ENCODE results near the gene RBP7.

RBP7 gene

DNA sequence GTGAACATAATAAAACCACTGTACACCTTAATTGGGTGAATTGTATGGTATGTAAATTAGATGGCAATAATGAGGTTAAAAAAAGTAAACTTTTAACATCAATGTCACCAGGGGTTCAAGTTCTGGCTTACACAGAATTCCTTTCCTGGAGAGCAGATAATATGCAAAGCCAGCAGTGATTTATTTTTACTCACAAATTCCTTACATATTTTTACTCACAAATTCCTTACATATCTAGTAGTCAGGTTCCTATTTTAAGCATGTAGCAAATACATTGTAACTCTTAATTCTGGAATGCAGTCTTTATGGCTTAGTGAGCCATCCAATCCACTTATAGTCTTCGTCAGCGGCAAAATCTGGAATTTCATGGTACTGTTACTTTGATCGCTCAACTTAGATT is 34.4 kb downstream of the RBP7 start:
- no peak for DNase-seq (ENCODE audit: low read depth)

DNA sequence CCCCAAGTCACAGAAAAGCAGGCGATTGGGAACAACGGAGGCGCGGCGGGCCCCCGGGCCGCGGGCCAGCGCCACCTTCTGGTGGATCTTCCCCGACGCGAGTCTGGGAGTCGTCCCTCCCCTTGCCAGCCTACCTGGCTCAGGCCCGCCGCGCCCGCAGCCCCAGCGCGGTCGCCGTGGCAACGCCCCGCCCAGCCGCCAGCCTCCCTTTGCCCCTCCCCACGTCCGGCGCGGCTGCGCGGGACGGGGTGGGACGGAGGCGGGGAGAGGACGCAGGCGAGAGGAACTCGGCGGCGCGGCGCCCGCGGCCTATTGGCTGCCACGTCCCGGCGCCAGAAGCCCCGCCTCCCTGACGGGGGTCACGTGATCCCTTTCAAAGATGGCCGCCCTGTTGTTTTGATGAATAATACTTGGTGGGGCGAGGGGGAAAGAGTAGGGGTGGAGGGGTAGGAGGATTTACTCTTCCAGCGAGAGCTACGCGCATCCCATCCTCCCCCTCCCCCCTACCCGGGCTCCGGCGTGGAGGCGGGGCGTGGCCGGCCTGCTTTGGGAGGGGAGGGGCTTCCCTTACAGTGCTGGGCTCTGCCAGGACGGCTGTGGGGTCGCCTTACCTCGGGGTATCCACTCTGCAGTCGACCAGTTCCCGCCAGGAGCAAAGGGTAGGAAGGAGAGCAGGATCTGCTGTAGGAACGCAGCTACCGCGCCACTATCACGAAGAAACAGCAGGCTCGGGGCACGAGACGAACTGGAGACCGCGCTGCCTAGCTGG is 35.7 kb downstream of the RBP7 start, which contains the start of gene UBE4B:
Gene UBE4B (plus strand): TSS at position 369 of the 769 bp plus-strand sequence. CDS start 713 bp downstream, outside the sequence.
- peak; percentile 94 for DNase-seq (ENCODE audit: low read depth)

- no peak for DNase-seq (ENCODE audit: low read depth)
Measured at GRCh38 chr1:10033359-10033845, 36.4 kb downstream of the RBP7 start.

- no peak for DNase-seq (ENCODE audit: low read depth)
Measured at GRCh38 chr1:10042746-10043145, 45.7 kb downstream of the RBP7 start.

- DNase-seq (ENCODE audit: low read depth) = no peak
Measured at GRCh38 chr1:10045480-10046355, 48.7 kb downstream of the RBP7 start.

- DNase-seq (ENCODE audit: low read depth) = no peak
Measured at GRCh38 chr1:10046356-10047085, 49.5 kb downstream of the RBP7 start.

- no peak for DNase-seq (ENCODE audit: low read depth)
Measured at GRCh38 chr1:10048601-10049000, 51.6 kb downstream of the RBP7 start.

- no peak for DNase-seq (ENCODE audit: low read depth)
Measured at GRCh38 chr1:10050611-10051010, 53.6 kb downstream of the RBP7 start.

DNA sequence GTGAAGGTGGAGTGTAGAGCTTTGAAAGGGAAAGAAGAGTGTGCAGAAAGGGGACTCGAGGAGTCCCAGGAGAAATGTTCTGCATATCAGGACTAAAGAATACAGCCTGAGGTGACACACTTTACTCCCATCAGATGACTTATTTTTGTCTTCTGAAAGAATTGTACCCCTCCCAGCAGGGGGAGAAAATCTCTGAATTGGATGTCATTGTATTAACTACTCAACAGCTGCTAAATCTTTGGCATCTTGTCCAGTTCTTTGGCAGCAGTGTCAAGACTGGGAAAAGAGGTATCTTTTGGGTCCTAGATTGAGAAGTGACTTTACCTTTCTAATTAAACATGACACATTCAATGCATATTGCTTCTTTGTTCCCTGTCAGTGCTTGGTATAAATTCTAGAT is 54.6 kb downstream of the RBP7 start:
- DNase-seq (ENCODE audit: low read depth) = no peak

GRCh38 chr1:10052347-10052746 is 55.3 kb downstream of the RBP7 start:
- no peak for DNase-seq (ENCODE audit: low read depth)

DNA sequence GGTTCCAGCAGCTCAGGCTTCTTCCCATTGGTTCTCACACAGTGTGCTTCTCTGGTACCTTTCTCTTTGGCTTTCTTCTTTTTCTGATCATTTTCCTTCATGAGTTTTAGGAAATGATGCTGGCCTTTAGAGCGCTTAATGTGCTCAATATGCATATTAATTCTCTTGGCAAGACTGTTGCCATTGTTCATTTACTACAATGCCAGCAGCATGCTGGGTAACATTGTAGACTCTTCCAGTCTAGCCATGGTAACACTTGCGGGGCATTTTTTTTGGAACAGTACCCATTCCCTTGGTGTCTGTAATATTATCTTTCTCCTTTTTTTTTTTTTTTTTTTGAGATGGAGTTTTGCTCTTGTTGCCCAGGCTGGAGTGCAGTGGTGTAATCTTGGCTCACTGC is 57.4 kb downstream of the RBP7 start:
- no peak for DNase-seq (ENCODE audit: low read depth)

DNA sequence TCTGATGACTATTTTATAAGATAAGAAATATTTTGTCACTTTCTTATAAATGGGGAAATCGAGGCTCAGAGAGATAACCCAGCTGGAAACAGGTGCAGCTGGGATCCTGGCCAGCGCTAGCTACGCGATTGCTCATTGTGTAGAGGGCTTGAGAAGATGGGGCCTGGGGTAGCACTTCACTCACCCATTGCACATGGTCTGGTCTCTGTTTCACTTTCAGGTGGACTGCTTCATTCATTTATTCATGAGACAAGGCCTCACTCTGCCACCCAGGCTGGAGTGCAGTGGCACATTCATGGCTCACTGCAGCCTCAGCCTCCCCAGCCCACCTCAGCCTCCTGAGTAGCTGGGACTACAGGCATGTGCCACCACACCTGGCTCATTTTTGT is 59.6 kb downstream of the RBP7 start:
- no peak for DNase-seq (ENCODE audit: low read depth)

DNA sequence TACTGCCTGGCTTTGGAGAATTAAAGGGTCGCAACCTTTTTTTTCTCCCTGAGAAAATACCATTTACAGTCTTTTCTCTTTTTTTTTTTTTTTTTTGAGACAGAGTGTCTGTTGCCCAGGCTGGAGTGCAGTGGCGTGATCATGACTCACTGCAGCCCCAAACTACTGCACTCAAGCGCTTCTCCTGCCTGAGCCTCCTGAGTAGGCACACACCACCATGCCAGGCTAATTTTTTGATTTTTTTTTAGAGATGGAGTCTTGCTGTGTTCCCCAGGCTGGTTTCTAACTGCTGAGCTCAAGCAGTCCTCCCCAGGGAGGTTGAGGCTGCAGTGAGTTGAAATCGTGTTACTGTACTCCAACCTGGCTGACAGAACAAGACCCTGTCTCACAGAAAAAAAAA is 60.3 kb downstream of the RBP7 start:
- DNase-seq (ENCODE audit: low read depth) = no peak

DNA sequence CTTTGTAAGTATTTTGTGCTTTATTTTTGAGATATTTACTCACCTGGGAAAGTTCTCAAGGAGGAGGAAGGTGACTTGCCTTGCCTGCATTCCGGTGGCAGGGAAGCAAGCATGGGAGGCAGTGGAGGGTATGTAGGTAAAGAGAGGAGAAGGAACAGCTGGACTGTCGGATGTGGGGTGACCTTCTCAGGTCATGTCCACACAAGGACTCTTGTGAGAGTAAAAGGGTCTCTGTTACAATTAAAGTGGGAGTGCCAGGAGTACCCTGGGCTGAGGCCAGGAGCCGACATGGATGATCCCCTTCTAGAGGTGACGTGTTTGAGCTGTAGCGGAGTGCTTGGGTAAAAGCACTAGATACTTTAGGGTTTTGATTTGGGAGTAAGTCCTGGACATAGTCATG is 60.8 kb downstream of the RBP7 start:
- no peak for DNase-seq (ENCODE audit: low read depth)

DNA sequence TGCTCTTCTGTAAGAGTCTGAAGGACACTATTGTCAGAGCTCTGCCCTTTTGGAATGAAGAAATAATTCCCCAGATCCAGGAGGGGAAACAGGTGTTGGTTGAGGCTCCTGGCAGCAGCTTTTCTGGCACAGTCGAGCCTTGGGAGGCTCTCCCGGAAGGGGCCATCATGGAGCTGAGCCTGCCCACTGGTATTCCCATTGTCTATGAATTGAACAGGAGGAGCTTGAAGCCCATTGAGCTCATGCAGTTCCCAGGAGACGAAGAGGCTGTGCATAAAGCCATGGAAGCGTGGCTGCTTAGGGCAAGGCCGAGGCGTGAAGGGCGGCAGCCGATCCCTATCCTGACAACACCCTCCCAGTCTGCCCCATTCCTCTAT is 62.3 kb downstream of the RBP7 start:
- no peak for DNase-seq (ENCODE audit: low read depth)

GRCh38 chr1:10060311-10061100 is 63.5 kb downstream of the RBP7 start:
- DNase-seq (ENCODE audit: low read depth) = no peak

DNA sequence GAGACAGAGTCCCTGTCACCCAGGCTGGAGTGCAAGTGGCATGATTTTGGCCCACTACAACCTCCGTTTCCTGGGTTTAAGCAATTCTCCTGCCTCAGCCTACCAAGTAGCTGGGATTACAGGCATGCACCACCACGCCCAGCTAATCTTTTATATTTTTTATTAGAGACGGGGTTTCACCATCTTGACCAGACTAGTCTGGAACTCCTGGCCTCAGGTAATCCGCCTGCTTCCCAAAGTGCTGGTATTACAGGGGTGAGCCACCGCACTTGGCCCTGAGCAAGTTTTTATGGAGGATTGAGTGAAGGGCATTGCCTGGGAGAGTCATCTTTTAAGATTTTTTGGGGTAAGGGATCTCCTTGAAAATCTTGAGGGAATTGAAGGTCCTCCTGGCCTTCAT is 64.2 kb downstream of the RBP7 start:
- DNase-seq (ENCODE audit: low read depth) = no peak

- DNase-seq (ENCODE audit: low read depth) = no peak
Measured at GRCh38 chr1:10063878-10064277, 66.8 kb downstream of the RBP7 start.

GRCh38 chr1:10064416-10065343 is 67.7 kb downstream of the RBP7 start:
- no peak for DNase-seq (ENCODE audit: low read depth)

- no peak for DNase-seq (ENCODE audit: low read depth)
Measured at GRCh38 chr1:10065344-10065685, 68.3 kb downstream of the RBP7 start.

Measured in stromal cell of bone marrow (primary cell).